NCI-H748 (cell line): Measurements from ENCODE around the gene AGPAT2.
"Not testable (repeated sequence)": the region's sequence is repeated elsewhere in the genome, so short reads cannot be mapped to it uniquely, and the experiment has no call there.

Source experiments
- DNase-seq: peaks from one replicate; lab custom pipeline; 2025; ENCODE audit not compliant: unreplicated experiment; lab: John Stamatoyannopoulos, UW

Gene AGPAT2

GRCh38 chr9:136720898-136721338 lies 33.7 kb upstream of the AGPAT2 start:
- no peak for DNase-seq

GRCh38 chr9:136720251-136720897 lies 33.1 kb upstream of the AGPAT2 start:
- DNase-seq = no peak

DNA sequence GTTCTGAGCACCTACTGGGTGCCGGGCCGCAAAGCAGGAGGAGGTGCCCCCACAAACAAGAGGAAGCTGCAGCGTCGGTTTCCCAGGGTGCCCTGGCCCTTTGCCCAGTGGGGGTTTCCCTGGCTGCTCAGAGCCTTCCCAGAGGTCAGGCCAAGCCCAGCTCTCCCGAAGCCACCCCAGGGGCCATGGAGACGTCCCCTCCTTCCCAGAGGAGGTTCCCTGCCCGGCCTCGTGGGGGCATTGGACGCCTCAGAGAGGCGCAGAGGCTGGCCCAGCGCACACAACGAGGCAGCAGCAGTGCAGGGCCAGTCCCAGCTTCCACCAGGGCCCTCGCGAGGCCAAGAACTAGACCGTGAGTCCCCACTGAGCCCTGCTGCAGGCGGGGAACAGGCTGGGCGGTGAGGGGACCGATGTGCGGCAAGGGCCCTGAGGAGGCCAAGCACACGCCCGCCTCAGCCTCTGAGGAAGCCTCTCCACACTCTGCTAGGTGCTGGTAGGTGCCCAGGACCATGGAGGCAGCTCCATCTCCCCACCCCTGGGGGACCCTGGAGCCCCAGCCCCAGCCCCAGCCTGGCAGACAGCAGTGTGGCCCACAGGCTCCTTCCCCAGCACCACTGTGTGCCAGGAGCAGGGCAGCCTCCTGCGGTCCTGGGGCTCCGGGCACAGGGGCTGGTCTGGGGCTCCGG lies 32.1 kb upstream of the AGPAT2 start:
- DNase-seq = no peak

GRCh38 chr9:136718345-136719194 lies 31.3 kb upstream of the AGPAT2 start:
- no peak for DNase-seq

- no peak for DNase-seq
These were observed 30.1 kb upstream of the AGPAT2 start for GRCh38 chr9:136717399-136717798.

- no peak for DNase-seq
These were observed 27.6 kb upstream of the AGPAT2 start for GRCh38 chr9:136714893-136715274.

GRCh38 chr9:136714096-136714892 lies 27.0 kb upstream of the AGPAT2 start:
- DNase-seq = no peak

DNA sequence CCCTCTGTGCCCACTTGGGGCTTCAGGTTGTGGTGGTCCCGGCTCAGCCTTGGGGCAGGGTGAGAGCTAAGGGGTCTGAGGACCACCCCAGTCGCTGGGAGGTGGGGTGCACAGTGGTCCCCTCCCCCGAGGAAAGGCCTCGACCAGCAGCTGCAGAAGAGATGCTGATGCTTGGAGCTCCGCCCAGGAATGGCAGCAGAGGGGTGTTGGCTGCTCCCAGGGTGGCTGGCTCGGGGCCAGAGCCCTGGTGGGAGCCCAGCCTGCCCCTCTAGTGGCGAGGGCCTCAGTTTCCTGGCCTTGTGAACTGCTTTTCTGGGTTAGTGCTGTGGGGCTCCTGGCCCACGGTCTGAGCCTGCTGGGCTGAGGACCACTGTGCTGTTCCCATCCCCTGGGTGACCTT lies 26.3 kb upstream of the AGPAT2 start:
- DNase-seq = peak; percentile 30

DNA sequence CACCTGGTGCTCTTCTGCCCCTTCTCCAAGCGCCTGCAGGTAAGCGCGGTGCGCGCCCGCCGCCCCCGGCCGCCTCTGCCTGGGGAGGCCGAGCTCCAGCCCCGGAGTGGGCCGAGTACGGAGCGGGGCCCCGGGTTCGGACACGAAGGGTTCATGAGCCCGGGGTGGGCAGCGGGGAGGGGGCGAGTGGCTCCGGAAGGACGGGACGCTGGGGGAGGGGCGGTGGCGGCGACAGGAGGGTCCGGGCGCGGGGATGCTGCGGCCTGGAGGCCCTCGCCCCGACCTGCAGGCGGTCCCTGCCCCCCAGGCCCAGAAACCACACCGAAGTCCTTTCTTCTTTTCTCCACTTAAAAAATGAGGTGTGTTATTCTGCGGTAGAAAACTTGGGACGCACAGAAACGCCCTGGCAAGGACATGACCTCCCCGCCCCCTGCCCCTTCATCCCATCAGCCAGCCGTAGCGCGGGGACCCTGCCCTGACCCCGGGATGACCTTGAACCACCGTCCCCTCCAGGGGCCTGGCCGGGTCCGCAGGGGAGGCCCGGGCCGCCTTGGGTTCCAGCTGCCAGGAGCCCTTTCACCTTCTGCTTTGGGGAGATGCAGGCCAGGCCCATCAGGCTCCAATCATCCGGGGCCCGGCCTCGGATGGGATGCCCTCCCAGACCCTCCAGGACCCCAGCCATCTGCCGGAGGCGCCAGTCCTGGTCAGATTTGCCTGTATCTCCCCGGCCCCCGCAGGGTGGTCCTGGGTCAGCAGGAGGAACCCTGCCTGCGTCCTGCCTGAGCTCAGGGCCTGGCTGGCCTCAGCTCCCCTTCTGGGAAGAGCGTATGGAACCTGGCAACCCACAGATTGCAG lies 25.7 kb upstream of the AGPAT2 start:
- DNase-seq = no peak

DNA sequence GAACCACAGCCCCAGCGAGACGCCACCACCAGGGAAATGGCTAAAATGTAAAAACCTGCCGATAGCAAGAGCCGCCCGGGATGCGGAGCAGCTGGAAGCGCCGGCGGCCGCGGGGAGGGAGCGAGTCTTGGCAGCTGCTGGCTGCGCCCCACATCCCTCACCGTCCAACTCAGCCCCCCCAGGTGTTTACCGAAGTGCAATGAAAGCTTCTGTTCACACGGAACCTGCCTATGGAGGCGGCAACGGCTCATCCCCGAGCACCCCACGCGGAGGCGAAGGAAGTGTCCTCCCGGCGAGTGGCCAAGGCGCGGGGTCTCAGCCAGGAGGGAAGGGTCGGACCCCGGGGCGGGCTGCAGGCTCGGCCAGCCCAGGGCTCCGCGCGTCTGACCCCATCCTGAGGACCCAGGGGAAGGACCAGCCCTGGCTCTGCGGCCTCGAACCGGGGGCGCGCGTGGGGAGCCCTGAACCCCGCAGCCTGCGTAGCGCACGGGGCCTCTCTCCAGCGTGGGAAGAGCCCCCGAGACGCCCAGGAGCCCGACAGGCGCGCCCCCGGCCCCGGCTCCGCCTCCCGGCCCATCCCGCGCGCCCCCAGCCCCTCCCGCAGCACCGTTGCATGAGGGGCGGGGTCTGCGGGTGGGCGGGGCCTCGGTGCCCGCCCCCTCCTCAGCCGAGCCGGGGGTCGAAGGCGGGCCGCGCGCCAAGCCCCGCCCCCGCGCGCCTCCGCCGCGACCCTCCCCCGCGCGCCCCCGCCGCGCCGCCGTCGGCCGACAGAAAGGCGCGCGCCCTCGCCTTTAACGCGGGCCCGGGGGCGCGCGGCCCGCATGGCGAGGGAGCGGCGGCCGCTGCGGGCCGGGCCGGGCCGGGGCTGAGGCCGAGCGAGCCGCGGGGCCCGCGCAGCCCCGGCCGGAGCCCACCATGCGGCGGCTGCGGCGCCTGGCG lies 24.8 kb upstream of the AGPAT2 start, which contains the start of gene DIPK1B:
DIPK1B (plus strand) TSS at position 822 of the 939 bp plus-strand sequence; CDS start at position 916, 94 bp downstream.
- DNase-seq = peak; percentile 79

DNA sequence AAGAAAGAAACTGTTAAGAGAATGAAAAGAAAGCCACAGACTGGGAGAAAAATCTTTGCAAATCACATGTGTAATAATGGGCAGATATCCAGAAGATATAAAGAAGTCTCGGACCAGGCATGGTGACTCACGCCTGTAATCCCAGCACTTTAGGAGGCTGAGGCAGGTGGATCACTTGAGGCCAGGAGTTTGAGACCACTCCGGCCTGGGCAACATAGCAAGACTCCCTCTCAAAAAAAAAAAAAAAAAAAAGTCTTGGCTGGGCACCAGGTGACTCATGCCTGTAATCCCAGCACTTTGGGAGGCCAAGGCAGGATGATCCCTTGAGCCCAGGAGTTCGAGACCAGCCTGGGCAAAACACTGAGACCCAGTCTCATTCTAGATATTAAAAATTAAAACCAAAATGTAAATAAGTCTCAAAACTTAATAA lies 24.0 kb upstream of the AGPAT2 start:
- not testable (repeated sequence) for DNase-seq

DNA sequence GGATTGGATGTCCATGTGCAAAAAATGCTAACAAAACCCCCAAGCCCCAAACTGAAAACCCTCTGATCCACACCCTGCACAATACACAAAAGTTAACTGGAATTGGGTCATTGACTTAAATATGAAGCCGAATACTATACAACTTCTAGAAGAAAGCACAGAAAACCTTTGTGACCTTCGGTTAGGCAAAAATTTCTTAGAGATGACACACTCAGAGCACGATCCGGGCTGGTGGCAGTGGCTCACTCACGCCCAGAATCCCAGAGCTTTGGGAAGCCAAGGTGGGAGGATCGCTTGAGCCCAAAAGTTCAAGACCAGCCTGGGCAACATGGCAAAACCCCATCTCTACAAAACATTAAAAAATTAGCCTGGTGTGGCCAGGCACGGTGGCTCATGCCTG lies 23.3 kb upstream of the AGPAT2 start:
- DNase-seq = no peak

GRCh38 chr9:136709454-136710109 lies 22.3 kb upstream of the AGPAT2 start:
- no peak for DNase-seq

- no peak for DNase-seq
These were observed 20.7 kb upstream of the AGPAT2 start for GRCh38 chr9:136707849-136708517.

GRCh38 chr9:136707011-136707410 lies 19.8 kb upstream of the AGPAT2 start:
- no peak for DNase-seq

GRCh38 chr9:136705564-136705963 lies 18.3 kb upstream of the AGPAT2 start:
- DNase-seq = no peak

DNA sequence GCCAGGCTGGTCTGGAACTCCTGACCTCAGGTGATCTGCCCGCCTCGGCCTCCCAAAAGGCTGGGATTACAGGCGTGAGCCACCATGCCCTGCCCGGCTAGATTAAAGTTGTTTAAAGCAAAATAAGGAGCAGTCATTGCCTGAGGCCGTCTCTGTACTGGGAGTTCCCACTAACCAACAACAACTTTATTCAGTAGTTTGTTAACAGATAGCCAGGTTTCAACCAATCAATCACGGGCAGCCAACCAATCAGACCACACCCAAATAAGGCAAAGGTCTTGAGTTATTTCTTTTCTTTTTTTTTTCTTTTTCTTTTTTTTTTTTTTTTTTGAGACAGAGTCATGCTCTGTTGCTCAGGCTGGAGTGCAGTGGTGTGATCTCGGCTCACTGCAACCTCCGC lies 17.5 kb upstream of the AGPAT2 start:
- not testable (repeated sequence) for DNase-seq
